Measurements from ENCODE around the gene CAPRIN1.

GRCh38 chr11:34056672-34057071 is 5.1 kb downstream of the CAPRIN1 start:
- no peak for TF ChIP-seq MAX (IDR thresholded peaks at IDR 0.05; ENCODE audit: low read depth)
- TF ChIP-seq ELF1 (IDR thresholded peaks at IDR 0.05), result no peak
- TF ChIP-seq CTCF (IDR thresholded peaks at IDR 0.05), result no peak
- no peak for TF ChIP-seq SMC3 (IDR thresholded peaks at IDR 0.05; ENCODE audit: low read depth, low read length)
- no peak for TF ChIP-seq TAF1 (IDR thresholded peaks at IDR 0.05; ENCODE audit: borderline replicate concordance, low read depth, low read length)
- TF ChIP-seq FOXJ3 (CRISPR knock-in tag; IDR thresholded peaks at IDR 0.05), result no peak
- no peak for TF ChIP-seq REST (IDR thresholded peaks at IDR 0.05; ENCODE audit: low read depth, low read length)
- no peak for TF ChIP-seq TEAD4 (IDR thresholded peaks at IDR 0.05; ENCODE audit: borderline replicate concordance, insufficient read depth)
